IPS-11a (cell line): Measurements from ENCODE around the gene AKAP6.

ENCODE experiments used
- H3K4me3 ChIP-seq: one replicate; pipeline ENCODE4 v1.5.1; 2013; ENCODE audit warnings: low read depth, low read length, control low read depth

AKAP6 gene

DNA sequence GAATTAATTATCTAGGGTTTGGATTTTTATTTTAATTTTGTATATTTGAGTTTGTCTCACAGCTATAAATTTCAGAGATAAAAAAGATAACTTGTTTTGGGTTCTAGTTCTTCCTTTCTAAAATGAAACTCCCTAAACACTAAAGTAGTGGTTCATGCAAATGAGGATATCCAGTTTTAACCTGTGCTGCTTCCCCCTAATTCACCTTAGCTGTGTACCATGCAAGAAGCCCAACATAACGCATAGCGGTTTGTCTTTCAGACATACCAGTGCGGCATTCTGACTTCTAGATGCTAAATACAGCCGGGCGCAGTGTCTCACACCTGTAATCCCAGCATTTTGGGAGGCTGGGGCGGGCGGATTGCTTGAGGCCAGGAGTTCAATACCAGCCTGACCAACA, 320.9 kb downstream of the AKAP6 start:
- no peak overlapping the region for H3K4me3 ChIP-seq

DNA sequence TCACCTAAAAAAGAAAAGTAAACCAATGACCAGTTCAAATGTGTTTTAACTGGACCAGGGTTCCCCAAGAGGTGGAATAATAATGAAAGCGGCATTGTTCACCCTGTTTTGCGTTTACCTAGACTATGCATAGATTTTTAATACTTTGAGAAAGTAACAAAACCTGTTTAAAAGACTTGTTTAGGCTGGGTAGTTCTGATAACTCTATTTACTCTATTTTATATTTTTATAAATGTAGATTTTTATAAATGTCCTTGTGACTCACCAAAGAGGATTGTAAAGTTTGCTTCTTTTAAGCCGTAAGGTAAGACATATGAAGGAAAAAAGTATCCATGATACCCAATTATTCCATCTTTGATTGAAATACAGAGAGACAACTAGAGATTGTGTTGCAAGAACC, 321.6 kb downstream of the AKAP6 start:
- no peak overlapping the region for H3K4me3 ChIP-seq

DNA sequence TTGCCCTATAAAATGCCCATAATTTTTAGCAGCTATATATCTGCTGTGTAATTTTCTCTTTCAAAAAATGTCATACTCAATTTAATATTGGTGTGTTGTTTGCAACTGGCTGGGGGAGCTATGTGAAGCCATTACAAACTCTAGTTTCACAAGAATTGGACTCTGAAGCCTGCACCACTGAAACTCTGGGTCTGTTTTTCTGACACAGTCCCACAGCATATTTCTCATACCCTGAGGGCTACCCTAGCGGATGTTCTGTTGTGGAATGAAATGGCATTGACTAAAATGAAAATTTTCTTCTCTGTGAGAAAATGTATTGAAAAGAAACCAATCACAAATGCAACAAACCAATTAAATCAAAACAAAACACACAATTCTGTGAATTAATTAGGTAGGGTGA, 325.0 kb downstream of the AKAP6 start:
- H3K4me3 ChIP-seq: no peak overlapping the region

- no peak overlapping the region for H3K4me3 ChIP-seq
These were observed 327.5 kb downstream of the AKAP6 start for GRCh38 chr14:32656601-32657000.

GRCh38 chr14:32657081-32657480, 328.0 kb downstream of the AKAP6 start:
- H3K4me3 ChIP-seq: no peak overlapping the region

DNA sequence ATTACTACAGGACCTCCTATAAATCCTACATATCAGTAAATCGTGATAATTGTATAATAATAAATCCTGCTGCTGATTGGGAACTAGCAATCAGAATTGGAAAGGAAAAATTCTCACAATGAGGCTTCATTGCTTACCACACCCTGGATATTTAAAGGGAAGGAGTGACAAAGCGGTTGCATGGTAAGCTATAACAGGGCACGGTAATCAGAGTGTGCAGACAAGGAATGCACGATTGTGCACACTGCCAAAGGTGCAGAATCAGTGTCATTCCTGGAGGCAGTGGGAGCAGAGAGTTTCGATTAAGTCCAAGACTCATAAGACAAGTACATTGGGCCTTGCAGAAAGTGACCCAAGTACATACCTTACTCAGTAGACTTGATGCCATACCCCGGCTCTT, 332.1 kb downstream of the AKAP6 start:
- no peak overlapping the region for H3K4me3 ChIP-seq

DNA sequence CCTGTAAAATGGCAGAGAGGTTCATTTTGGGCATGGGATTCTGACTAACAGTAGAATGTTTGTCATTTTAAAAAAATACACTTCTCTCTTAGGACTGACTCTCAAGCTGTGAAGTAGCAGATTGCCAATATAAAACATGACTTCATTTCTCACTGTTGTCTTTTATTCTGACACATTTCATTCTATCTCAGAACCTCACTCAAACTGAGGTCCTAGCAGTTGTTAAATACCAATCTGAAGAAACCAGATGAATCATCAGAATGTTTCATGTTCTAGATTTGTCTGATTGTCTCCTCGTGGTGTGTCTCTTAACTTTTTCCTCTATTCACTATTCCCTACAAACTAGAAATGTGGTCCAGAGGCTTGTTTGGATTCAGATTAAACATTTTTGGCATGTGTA, 333.1 kb downstream of the AKAP6 start:
- H3K4me3 ChIP-seq: no peak overlapping the region

GRCh38 chr14:32666308-32666707, 337.2 kb downstream of the AKAP6 start:
- H3K4me3 ChIP-seq: no peak overlapping the region

- no peak overlapping the region for H3K4me3 ChIP-seq
These were observed 338.2 kb downstream of the AKAP6 start for GRCh38 chr14:32667287-32667686.

- no peak overlapping the region for H3K4me3 ChIP-seq
These were observed 338.7 kb downstream of the AKAP6 start for GRCh38 chr14:32667791-32668190.

DNA sequence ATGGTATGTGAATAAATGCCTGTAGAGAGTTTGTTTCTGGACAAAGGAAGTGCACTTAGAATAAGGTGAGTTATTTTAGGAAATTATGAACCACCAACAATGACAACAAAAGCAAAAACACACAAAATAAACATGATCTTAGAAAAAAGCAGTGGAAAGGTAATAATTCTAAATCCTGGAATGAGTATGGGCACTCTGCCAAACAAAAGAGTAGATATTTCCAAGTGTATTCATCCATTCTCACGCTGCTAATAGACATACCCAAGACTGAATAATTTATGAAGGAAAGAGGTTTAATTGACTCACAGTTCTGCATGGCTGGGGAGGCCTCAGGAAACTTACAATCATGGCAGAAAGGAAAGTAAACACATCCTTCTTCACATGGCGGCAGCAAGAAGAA, 340.3 kb downstream of the AKAP6 start:
- H3K4me3 ChIP-seq: no peak overlapping the region

DNA sequence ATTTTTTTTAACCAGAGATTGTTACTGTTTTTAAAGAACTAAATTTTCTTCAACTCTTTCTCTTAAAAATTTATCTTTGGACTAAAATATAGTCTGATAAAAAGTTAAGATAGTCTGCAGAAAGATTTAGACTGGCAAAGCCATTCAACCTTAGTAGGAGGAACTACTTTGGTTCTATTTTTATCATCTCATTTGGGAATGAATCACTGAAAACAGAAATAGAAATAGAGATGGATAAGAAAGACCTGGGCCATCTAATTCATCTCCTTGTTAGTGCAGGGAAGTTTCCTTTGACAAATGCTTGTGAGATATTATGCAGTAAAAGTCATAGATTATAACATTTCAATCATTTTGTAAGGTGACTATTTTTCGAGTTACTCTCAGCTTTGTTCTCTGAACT, 346.3 kb downstream of the AKAP6 start:
- H3K4me3 ChIP-seq: no peak overlapping the region

- no peak overlapping the region for H3K4me3 ChIP-seq
These were observed 348.2 kb downstream of the AKAP6 start for GRCh38 chr14:32677129-32677780.

DNA sequence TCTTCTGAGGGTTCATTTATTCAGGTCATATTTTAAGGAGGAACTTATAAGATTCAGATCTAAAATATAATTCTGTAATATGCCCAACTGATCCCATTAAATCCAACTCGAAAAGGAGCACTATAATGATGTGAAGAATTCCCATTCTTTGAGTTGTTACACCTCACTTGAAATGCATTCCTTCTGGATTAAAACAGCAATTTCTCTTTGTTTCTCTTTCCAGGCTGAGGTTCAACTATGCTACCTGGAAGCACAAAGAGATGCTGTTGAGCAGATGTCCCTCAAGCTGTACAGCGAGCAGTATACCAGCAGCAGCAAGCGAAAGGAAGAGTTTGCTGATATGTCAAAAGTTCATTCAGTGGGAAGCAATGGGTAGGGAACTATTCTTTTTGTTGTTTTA, 349.0 kb downstream of the AKAP6 start:
- no peak overlapping the region for H3K4me3 ChIP-seq

DNA sequence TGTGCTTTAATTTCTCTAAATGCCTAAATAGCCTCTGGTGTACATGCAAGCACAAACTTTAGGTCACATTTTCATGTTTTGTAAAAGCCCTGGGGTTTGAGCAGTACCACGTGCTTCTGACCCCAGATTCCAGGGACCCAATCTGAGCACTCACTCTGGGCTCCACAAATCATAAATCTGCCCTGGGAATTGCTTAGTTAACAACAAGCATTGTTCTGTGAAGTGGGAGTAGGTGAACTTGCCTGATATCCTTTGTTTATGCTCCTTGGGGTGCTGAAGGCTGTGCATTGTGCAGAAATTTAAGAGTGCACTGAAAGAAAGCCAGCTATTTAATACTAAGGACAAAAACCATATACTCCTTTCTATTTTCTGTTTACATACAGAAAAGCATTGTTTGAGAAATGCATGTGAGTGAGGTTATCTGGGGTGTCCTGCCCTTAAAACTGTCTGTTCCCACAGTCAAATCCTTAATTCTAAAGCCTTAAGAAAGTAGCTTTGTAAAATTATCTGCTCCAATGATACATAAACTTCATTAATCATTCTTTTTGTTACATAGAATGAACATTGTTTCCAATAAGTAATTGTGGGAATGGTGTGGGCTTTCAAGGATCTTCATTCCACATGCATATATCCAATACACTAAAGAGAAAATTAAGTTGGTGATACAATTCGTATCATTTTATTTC, 351.0 kb downstream of the AKAP6 start:
- no peak overlapping the region for H3K4me3 ChIP-seq

DNA sequence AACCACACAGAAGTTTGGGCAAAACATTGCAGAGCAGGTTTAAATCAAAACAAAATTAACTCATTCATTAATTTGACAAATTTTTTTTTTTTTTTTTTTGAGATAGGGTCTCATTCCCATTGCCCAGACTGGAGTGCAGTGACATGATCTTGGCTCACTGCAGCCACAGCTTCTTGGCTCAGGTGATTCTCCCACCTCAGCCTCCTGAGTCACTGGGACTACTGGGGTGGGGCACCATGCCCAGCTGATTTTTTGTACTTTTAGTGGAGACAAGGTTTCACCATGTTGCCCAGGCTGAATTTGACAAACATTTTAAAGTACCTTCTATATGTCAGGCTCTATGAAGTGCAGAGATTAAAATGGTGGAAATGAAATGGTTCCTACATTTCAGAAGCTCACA, 352.5 kb downstream of the AKAP6 start:
- no peak overlapping the region for H3K4me3 ChIP-seq

DNA sequence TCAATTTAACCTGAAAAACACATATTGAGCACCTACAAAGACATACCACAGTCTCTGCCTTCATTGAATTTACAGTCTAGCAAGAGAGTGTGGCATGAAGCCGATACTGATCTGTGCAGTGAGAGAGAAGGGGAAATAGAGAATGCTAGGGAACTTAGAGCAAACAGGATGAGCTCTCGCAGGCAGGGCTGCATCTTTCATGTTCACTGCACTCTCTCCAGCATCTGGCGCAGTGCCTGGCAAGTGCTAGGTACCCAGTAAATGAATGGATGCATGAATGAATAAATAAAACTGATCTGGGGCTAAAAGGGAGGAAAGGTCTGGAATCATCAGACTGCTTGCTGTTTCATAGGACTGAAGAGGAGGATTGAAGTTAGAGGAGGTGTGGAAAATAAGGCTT, 353.1 kb downstream of the AKAP6 start:
- H3K4me3 ChIP-seq: no peak overlapping the region

- no peak overlapping the region for H3K4me3 ChIP-seq
These were observed 354.6 kb downstream of the AKAP6 start for GRCh38 chr14:32683679-32684078.

- no peak overlapping the region for H3K4me3 ChIP-seq
These were observed 359.8 kb downstream of the AKAP6 start for GRCh38 chr14:32688941-32689340.

- H3K4me3 ChIP-seq: no peak overlapping the region
These were observed 363.3 kb downstream of the AKAP6 start for GRCh38 chr14:32692441-32692840.

- no peak overlapping the region for H3K4me3 ChIP-seq
These were observed 364.0 kb downstream of the AKAP6 start for GRCh38 chr14:32693114-32693513.

DNA sequence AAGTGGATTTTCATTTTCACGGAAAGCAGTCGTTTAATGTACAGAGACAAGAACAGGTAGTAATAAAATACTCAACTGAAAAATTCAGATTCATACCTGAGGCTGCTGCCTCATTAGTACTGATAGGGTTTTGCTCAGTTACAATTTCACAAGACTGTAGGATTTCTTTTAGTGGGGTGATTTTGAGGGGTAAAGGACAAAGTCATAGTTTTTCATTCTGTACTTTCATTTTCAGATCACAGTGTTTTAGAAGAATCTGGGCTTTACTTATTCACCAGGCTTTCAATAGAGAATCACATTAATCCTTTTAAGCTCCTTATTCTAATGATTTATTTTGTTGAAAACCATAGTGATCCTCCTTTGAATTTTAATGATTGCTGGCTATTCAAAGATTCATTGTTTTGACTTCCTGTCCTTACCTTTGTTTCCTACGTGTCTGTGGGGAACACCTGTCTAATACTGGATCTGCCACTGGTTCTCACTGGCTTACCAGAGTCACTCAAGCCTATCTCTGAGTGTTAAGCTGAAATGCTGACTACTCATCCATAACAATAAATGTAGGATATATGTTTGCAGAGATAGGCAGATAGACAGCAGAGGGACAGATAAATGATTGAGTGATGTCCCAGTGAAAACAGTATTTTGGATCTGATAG, 365.8 kb downstream of the AKAP6 start:
- no peak overlapping the region for H3K4me3 ChIP-seq
